Stomach (tissue), 9 donors: ENCODE data around the gene INPP4B. TPM values are rescaled to one million over a fixed set of nuclear protein-coding genes. Genes with fewer than 3 reads are reported as not detected.

Experiments used
- DNase-seq, 2 donors: peaks; one replicate each; pipeline versions ENCODE4 v3.0.0 to v3.0.0-alpha.2; 2013 to 2019
- H3K27ac ChIP-seq, 5 donors: fragments of 200-600 bp in 4 of 5; sonication (generic) in 4 of 5; one replicate each; pipeline ENCODE4 v1.5.1; 2013 to 2019; ENCODE audit warnings: mild to moderate bottlenecking in 1 of 5, moderate library complexity in 1 of 5
- H3K27me3 ChIP-seq, 3 donors: fragments of 200-600 bp; sonication (generic); one replicate each; pipeline ENCODE4 v1.5.1; 2017 to 2019; ENCODE audit warnings: mixed run types in 1 of 3
- H3K36me3 ChIP-seq, 4 donors: fragments of 200-600 bp; sonication (generic); 1 replicate in 3 of 4; 2 replicates in 1 of 4; pipeline ENCODE4 v1.5.1; 2016 to 2019
- H3K4me1 ChIP-seq, 4 donors: fragments of 200-600 bp; sonication (generic); one replicate each; pipeline ENCODE4 v1.5.1; 2016 to 2019
- H3K4me3 ChIP-seq, 4 donors: fragments of 200-600 bp; sonication (generic) in 3 of 4; one replicate each; pipeline ENCODE4 v1.5.1; 2016 to 2019; ENCODE audit warnings: mild to moderate bottlenecking in 1 of 4
- H3K9me3 ChIP-seq, 4 donors: fragments of 200-600 bp; sonication (generic); one replicate each; pipeline ENCODE4 v1.5.1; 2016 to 2019
- CTCF ChIP-seq, 7 experiments: fragments of 450-650 bp in 4 of 7; fragments of 200-600 bp in 3 of 7; sonication (generic) in 3 of 7; IDR thresholded peaks; one replicate each; pipeline ENCODE4 v1.5.1; 2016 to 2019; ENCODE audit warnings: antibody characterized with exemption in 7 of 7, control low read depth in 2 of 7, mild to moderate bottlenecking in 1 of 7
- EP300 ChIP-seq: sonication (generic); formaldehyde crosslinking; IDR thresholded peaks from one replicate; pipeline ENCODE4 v1.6.1; 2017; ENCODE audit warnings: antibody characterized with exemption
- POLR2A ChIP-seq, 4 donors: fragments of 450-650 bp; IDR thresholded peaks; one replicate each; pipeline ENCODE4 v1.6.1; 2016; ENCODE audit warnings: antibody characterized with exemption in 4 of 4, control low read depth in 2 of 4, mild to moderate bottlenecking in 1 of 4, moderate library complexity in 1 of 4
- POLR2AphosphoS5 ChIP-seq, 3 donors: sonication (generic); formaldehyde crosslinking; IDR thresholded peaks; one replicate each; pipeline ENCODE4 v1.6.1; 2016; ENCODE audit warnings: antibody characterized with exemption in 3 of 3
- WGBS, 5 donors: extraction: QIAGEN DNeasy Blood & Tissue Kit in 3 of 5; methylation state at CpG; one replicate each; pipeline versions ENCODE4 v1.1.5 to v1.1.7; 2013 to 2018; 5-methylcytosine and 5-hydroxymethylcytosine counted together
- intact Hi-C: fragments of 100-400 bp; cut with DNase I; formaldehyde crosslinking; loops from one replicate; pipeline ENCODE4 v1.15.1; 2023; ENCODE audit warnings: low total_unique reads
- polyA plus RNA-seq, 3 donors: library from polyadenylated mRNA; stranded (reverse); fragments of 200-250 nt; gene quantifications; one replicate each; pipeline ENCODE4 v1.2.3, GENCODE V29; 2013
- total RNA-seq, 5 donors: library from RNA; depleted of rRNA; stranded (reverse); fragments of >200 nt; gene quantifications; one replicate each; pipeline versions ENCODE4 v1.1.0 to v1.2.3, GENCODE V29; 2014 to 2016
- donor health status: healthy with polysubstance abuse.
- donor health status: Bipolar disorder and iron deficiency.
- donor health status: healthy.

INPP4B gene
- total and polyA plus RNA-seq, 8 donors, result 1.4 to 96.9 (median 11.7) TPM

GRCh38 chr4:142427456-142427855, 418.6 kb downstream of the INPP4B start:
- Histone ChIP-seq H3K9me3 (no peaks in the 10 kb centered on the region), H3K4me1 (no peaks in the 10 kb centered on the region), H3K27ac (no peak overlapping the region), H3K4me3 (no peak overlapping the region), H3K36me3 (no peaks in the 10 kb centered on the region), H3K27me3 (no peaks in the 10 kb centered on the region)
- no peak for DNase-seq
- TF ChIP-seq POLR2A (IDR thresholded peaks at IDR 0.05) (no peak), EP300 (no peak), POLR2AphosphoS5 (IDR thresholded peaks at IDR 0.05) (no peak), CTCF (IDR thresholded peaks at IDR 0.05) (no peak)
- intact Hi-C loops, result no loop called here
- WGBS, 5 donors, result 91 to 100% (median 98%) methylated on average over 1 of the region's 1 CpG

- no peaks in the 10 kb centered on the region for H3K9me3 ChIP-seq
- WGBS, 5 donors, result 87 to 97% (median 92%) methylated on average over 2 of the region's 2 CpGs
- H3K4me3 ChIP-seq, result no peak overlapping the region
- H3K4me1 ChIP-seq, result no peaks in the 10 kb centered on the region
- intact Hi-C loops, result no loop called here
- no peak for TF ChIP-seq POLR2A (IDR thresholded peaks at IDR 0.05)
- TF ChIP-seq POLR2AphosphoS5 (IDR thresholded peaks at IDR 0.05), result no peak
- no peak for TF ChIP-seq CTCF (IDR thresholded peaks at IDR 0.05)
- no peak for TF ChIP-seq EP300
- no peak for DNase-seq
- H3K27me3 ChIP-seq, result no peaks in the 10 kb centered on the region
- H3K36me3 ChIP-seq, result no peaks in the 10 kb centered on the region
- H3K27ac ChIP-seq, result no peak overlapping the region
Measured at GRCh38 chr4:142423861-142424260, 422.2 kb downstream of the INPP4B start.

- 65 to 81% (median 75%) methylated on average over 3 of the region's 3 CpGs for WGBS, 5 donors
- H3K36me3 ChIP-seq, result no peaks in the 10 kb centered on the region
- TF ChIP-seq POLR2AphosphoS5 (IDR thresholded peaks at IDR 0.05), result peak in 1 of 3 donors; percentile 3
- no peak for TF ChIP-seq CTCF (IDR thresholded peaks at IDR 0.05)
- no peaks in the 10 kb centered on the region for H3K4me1 ChIP-seq
- DNase-seq, result no peak
- H3K4me3 ChIP-seq, result no peak overlapping the region
- intact Hi-C loops, result no loop called here
- no peak overlapping the region for H3K27ac ChIP-seq
- H3K27me3 ChIP-seq, result no peaks in the 10 kb centered on the region
- no peaks in the 10 kb centered on the region for H3K9me3 ChIP-seq
Measured at GRCh38 chr4:142420311-142421095, 425.6 kb downstream of the INPP4B start.

- WGBS, 5 donors, result 88 to 100% (median 94%) methylated on average over 1 of the region's 1 CpG
- Histone ChIP-seq H3K4me3 (no peak overlapping the region), H3K4me1 (no peaks in the 10 kb centered on the region), H3K36me3 (no peaks in the 10 kb centered on the region), H3K27ac (no peak overlapping the region), H3K27me3 (no peaks in the 10 kb centered on the region), H3K9me3 (no peaks in the 10 kb centered on the region)
- DNase-seq, result no peak
- intact Hi-C loops, result no loop called here
- TF ChIP-seq POLR2A (IDR thresholded peaks at IDR 0.05) (no peak), POLR2AphosphoS5 (IDR thresholded peaks at IDR 0.05) (no peak), CTCF (IDR thresholded peaks at IDR 0.05) (no peak), EP300 (no peak)
Measured at GRCh38 chr4:142419712-142420111, 426.4 kb downstream of the INPP4B start.
